ENCODE measurements around the gene COPB2.

GRCh38 chr3:139328356-139328755, 61.1 kb downstream of the COPB2 start:
- TF ChIP-seq CTCF (tag by site-specific recombination; IDR thresholded peaks at IDR 0.05) (no peak), ZNF747 (tag by site-specific recombination; IDR thresholded peaks at IDR 0.05) (no peak), GLI4 (tag by site-specific recombination; IDR thresholded peaks at IDR 0.05) (no peak), ZNF404 (tag by site-specific recombination; IDR thresholded peaks at IDR 0.05) (no peak)

All from HEK293 (cell line).